ENCODE data around the gene LRRFIP1.

Gene LRRFIP1

DNA sequence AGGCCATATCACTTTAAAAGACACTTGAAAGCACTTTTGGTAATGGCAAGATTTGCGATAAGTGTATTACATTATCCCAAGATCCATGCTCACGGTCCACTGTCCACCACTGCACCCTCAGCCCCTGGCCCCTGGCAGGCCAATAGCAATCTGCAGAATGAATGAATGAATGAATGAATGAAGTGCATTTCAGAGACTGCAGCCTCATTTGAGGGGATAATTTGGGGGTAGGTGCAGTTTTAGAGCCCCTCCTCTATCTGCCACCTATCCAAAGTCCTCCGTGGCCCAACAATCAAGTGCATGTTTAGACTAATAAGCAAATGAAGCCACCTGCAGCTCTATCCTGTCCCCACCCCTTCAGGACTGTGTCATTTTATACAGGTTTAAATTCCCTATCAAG is 169.9 kb downstream of the LRRFIP1 start:
- no peak for DNase-seq (ENCODE audit: low read depth in 1 of 2, low spot score in 1 of 2)
- TF ChIP-seq JUND (IDR thresholded peaks at IDR 0.05; ENCODE audit: low read depth) = no peak
- in situ Hi-C loops (cut with HindIII; ENCODE audit: low pct_unique_long_range_greater_than_20kb, low sequenced_read_pairs) = no loop called here

DNA sequence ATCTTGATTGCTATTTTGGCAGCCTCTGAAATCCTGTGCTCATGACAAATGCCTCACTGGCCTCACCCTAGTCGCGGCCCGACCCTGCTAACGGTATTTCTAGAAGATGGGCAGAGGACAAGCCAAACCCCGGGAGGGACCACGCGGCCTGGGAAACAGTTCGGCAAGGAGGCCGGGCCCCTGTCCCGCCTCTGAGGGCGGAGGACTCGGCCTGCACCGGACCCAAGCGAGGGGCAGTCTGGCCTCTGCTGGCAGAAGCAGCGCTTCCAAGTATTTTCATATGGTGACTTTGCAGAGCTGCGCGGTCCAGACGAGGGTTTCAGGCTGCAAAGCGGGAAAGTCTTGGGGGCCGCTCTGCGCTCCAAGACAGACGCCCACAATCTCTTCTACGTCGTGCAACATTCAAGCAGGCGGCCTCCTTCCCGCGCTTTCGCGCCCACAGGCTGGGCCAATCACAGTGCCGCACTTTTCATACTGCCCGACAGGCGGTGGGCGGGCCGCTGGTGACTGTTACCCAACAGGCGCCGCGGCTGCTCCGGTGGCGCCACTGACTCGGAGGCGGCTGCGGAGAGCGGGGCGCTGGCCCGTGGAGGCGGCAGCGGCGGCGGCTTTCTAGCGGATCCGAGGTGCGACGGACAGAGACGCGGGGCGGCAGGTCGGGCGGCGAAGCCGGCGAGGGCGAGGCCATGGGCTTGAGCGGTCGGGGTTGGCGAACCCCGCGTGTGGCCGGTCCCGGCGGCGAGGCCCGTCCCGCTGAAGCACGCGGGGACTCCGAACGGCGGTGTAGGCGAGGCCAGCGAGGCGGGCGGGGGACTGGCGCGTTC is 171.1 kb downstream of the LRRFIP1 start, which contains the start of gene RBM44:
Gene RBM44 (plus strand): TSS at position 544 of the 824 bp plus-strand sequence. CDS start 14,831 bp downstream, outside the sequence.
- in situ Hi-C loops (cut with HindIII; ENCODE audit: low pct_unique_long_range_greater_than_20kb, low sequenced_read_pairs) = no loop called here
- TF ChIP-seq JUND (IDR thresholded peaks at IDR 0.05; ENCODE audit: low read depth) = no peak
- DNase-seq (ENCODE audit: low read depth in 1 of 2, low spot score in 1 of 2) = no peak

DNA sequence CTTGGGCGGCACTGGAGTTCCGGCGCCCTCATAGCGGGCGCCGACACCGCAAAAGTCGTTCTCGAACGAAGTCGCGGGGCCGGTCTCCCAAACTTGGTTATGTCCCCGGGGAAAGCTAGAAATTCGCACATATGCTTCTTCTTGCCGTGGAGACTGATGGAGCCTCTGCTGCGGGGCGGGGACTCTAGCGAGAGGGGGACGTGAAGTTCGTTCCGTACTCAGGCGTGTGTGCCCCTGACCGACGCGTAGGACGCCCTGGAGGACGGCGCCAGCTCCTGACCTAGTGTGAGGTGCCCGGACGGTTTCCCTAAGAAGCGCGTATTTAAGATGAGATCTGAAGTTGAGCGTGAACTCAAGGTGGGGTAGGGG is 171.7 kb downstream of the LRRFIP1 start:
- DNase-seq (ENCODE audit: low read depth in 1 of 2, low spot score in 1 of 2) = no peak
- no peak for TF ChIP-seq JUND (IDR thresholded peaks at IDR 0.05; ENCODE audit: low read depth)
- in situ Hi-C loops (cut with HindIII; ENCODE audit: low pct_unique_long_range_greater_than_20kb, low sequenced_read_pairs) = no loop called here

DNA sequence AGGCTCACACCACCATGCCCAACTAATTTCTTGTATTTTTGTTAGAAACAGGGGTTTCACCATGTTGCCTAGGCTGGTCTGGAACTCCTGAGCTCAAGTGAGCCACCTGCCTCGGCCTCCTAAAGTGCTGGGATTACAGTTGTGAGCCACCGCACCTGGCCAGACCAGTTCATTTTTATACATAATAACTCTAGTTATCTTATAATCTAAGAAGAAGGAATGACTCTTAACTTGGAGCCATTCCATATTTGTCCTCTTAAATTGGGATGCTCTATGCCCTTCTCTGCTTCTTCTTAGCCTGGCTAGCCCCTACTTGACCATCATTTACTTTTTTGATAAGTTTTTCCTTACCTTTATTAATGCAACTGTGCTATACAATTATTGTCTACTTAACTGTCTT is 174.1 kb downstream of the LRRFIP1 start:
- peak in 1 of 2 experiments; percentile 69 for DNase-seq (ENCODE audit: low read depth in 1 of 2, low spot score in 1 of 2)
- in situ Hi-C loops (cut with HindIII; ENCODE audit: low pct_unique_long_range_greater_than_20kb, low sequenced_read_pairs) = no loop called here
- no peak for TF ChIP-seq JUND (IDR thresholded peaks at IDR 0.05; ENCODE audit: low read depth)

DNA sequence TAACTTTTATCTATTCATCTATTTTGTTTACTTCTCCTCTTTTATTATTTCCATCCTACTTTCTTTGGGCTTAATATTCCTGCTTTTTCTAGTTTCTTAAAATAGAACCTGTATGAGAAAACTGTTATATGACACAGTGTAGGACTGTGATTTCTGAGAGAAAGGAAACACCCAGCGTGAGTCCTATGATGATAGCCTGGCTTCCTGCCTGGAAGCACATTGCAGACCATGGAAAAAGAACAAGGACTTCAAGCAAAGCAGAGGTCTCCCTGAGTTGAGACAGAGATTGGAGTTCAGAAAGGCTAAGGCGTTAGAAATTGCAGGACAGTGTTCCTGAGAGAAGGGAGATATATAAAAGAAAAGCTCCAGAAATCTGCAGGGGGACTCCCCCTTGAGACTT is 178.9 kb downstream of the LRRFIP1 start:
- DNase-seq (ENCODE audit: low read depth in 1 of 2, low spot score in 1 of 2) = no peak
- in situ Hi-C loops (cut with HindIII; ENCODE audit: low pct_unique_long_range_greater_than_20kb, low sequenced_read_pairs) = no loop called here
- no peak for TF ChIP-seq JUND (IDR thresholded peaks at IDR 0.05; ENCODE audit: low read depth)

DNA sequence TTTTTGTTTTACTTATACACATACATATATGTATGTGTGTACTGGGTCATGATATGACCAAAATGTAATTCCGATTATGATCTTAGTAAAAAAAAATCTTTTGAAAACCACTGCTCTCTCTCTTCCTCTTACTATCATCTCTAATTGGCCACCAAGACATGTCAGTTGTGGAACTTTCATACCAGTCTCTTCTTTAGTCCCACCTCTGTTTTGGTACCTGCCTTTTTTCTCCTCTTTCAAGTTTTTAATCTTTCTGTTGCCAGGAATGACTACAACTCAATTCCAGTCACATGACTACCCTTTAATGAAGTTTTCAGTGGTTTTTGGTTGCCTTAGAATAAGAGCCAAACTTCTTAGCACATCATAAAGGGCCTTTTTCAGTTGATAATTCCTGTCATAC is 188.2 kb downstream of the LRRFIP1 start:
- in situ Hi-C loops (cut with HindIII; ENCODE audit: low pct_unique_long_range_greater_than_20kb, low sequenced_read_pairs) = no loop called here
- DNase-seq (ENCODE audit: low read depth in 1 of 2, low spot score in 1 of 2) = no peak
- no peak for TF ChIP-seq JUND (IDR thresholded peaks at IDR 0.05; ENCODE audit: low read depth)

DNA sequence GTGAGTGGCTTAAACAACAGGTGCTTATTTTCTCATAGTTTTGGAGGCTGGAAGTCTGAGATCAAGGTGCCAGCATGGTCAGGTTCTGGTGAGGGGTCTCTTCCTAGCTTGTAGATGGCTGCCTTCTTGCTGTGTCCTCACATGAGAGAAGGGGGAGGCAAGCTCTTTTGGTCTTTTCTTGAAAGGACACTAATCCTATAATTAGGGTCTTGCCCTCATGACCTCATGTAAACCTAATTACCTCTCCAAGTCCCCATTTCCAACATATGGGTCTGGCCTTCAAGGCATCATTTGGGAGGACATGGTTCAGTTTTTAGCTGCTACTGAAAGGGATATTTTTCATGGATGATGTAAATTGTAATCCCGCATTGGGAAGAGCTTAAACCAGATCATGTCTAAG is 189.1 kb downstream of the LRRFIP1 start:
- in situ Hi-C loops (cut with HindIII; ENCODE audit: low pct_unique_long_range_greater_than_20kb, low sequenced_read_pairs) = no loop called here
- TF ChIP-seq JUND (IDR thresholded peaks at IDR 0.05; ENCODE audit: low read depth) = no peak
- no peak for DNase-seq (ENCODE audit: low read depth in 1 of 2, low spot score in 1 of 2)

DNA sequence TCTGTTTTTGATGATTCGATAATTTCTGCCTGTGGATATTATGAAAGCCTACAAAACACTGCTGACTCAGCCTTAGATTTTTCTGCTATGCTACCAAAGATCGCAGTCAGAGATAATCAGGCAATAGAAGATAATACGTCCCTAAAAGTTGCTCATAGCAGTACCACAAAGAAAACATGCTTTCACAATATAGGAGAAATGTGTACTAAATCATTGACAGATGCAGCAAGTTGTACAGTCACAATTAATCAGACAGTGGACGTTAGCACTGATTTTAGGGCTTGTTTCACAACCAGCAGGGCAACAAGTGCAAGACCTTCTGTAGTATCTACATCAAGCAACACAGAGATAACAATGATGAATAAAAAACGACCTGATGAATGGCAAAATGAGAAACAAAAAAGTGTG is 190.7 kb downstream of the LRRFIP1 start:
- no peak for TF ChIP-seq JUND (IDR thresholded peaks at IDR 0.05; ENCODE audit: low read depth)
- no peak for DNase-seq (ENCODE audit: low read depth in 1 of 2, low spot score in 1 of 2)
- in situ Hi-C loops (cut with HindIII; ENCODE audit: low pct_unique_long_range_greater_than_20kb, low sequenced_read_pairs) = no loop called here

DNA sequence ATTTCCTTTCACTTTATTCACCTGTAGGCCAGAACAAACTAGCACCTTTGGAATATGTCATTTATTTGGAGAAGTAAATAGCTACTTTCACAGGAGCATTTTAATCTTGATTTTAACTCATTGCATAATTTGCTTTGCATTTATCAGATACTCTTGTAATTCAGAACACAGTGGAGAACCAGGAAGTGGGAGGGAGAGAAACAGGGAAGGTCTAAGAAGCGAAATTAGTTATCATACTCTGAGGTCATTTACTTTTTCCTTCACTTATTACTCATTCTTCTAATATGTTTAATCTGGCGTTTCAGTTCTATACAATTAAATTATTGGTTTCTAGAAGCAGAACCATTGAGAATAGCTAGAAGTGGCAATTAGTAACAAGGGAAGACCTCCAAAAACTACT is 191.8 kb downstream of the LRRFIP1 start:
- no peak for DNase-seq (ENCODE audit: low read depth in 1 of 2, low spot score in 1 of 2)
- in situ Hi-C loops (cut with HindIII; ENCODE audit: low pct_unique_long_range_greater_than_20kb, low sequenced_read_pairs) = no loop called here

DNA sequence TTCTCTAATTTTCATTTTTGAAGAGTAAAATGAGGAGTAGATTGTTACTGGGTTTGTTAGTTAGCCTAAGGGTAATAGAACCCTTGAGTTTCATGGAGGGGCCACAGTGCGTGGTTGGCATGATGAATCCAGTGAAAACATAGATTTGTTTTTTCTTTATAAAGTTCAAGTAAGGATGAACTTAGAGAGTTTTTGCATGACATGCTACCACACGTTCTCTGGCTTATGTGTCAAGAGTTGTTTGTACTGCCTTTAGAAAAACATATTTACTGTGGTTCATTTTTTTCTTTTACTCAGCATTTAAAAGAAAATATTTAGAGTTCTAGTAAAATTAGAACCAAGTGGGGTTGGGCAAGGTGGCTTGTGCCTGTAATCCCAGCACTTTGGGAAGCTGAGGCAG is 193.0 kb downstream of the LRRFIP1 start:
- no peak for TF ChIP-seq JUND (IDR thresholded peaks at IDR 0.05; ENCODE audit: low read depth)
- no peak for DNase-seq (ENCODE audit: low read depth in 1 of 2, low spot score in 1 of 2)
- in situ Hi-C loops (cut with HindIII; ENCODE audit: low pct_unique_long_range_greater_than_20kb, low sequenced_read_pairs) = no loop called here

More for the DNA sequence above, 191.8 kb downstream of the LRRFIP1 start:
- TF ChIP-seq JUND (IDR thresholded peaks at IDR 0.05; ENCODE audit: low read depth) = no peak

DNA sequence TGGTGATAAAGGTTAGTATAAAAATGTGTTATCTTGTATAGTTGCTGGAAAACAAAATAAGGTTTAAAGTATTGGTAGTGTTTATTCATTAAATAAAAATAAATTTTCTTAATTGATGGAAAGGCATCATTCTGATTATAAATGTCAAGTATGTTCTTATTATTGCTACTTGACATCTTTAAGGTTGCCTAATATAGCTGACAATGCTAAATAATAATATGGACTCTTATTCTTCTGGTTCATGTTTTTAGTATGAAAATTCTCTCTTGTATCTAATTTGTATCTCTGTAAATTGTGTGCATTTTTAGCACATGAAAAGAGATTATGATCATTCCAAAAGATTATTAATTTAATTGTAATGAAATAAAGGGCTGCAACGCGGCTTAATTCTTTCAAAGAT is 196.2 kb downstream of the LRRFIP1 start:
- in situ Hi-C loops (cut with HindIII; ENCODE audit: low pct_unique_long_range_greater_than_20kb, low sequenced_read_pairs) = no loop called here
- no peak for TF ChIP-seq JUND (IDR thresholded peaks at IDR 0.05; ENCODE audit: low read depth)
- DNase-seq (ENCODE audit: low read depth in 1 of 2, low spot score in 1 of 2) = no peak

DNA sequence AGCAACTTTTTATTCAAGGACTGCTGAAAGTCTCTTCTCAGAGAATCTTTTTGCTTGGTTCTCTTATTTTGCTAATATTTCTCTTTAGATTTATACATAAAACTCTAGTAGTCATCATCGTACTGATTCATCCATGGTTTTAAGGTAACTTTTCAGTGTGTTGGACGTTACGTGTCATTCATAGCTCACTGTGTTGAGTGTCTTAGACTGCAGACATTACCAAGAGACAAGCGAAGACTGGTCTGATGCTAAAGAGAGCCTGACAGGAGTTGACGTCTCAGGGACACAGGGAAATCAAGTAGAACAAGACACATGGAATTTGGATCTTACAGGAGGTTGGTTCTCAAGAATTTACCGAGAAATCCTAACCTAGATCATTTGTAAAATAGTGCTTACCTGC is 196.7 kb downstream of the LRRFIP1 start:
- TF ChIP-seq JUND (IDR thresholded peaks at IDR 0.05; ENCODE audit: low read depth) = no peak
- DNase-seq (ENCODE audit: low read depth in 1 of 2, low spot score in 1 of 2) = no peak
- in situ Hi-C loops (cut with HindIII; ENCODE audit: low pct_unique_long_range_greater_than_20kb, low sequenced_read_pairs) = no loop called here

DNA sequence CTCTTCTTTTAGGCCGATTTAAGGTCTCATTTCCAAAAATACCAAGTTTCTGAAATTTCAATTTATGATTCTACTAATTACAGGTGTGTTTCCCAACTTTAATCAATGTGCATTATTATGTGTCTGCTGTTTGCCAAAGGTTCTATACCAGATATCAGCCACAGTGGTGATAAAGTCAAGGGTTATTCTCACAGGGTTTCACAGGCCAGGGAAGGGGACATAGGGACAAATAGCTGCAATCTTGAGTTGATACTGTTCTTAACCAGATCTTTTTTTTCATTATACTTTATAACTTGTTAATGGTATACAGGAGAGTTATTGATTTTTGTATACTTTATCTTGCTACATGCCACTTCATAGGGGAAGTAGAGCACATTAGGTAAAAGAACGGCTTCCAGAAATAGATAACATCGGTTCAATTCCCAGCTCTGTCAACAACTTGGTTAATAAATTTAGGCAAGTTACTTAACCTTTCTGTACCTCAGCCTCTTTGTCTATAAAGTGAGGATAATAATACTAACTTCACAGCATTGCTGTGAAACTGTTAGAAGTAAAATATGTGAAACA is 200.1 kb downstream of the LRRFIP1 start:
- in situ Hi-C loops (cut with HindIII; ENCODE audit: low pct_unique_long_range_greater_than_20kb, low sequenced_read_pairs) = no loop called here
- DNase-seq (ENCODE audit: low read depth in 1 of 2, low spot score in 1 of 2) = no peak
- no peak for TF ChIP-seq JUND (IDR thresholded peaks at IDR 0.05; ENCODE audit: low read depth)

All from T47D (cell line).